Right renal cortex interstitium (tissue), 3 donors: ENCODE measurements around the gene CD276. TPM values are rescaled to one million over a fixed set of nuclear protein-coding genes. Genes with fewer than 3 reads are reported as not detected.

ENCODE experiments used
- DNase-seq, 3 donors: peaks; one replicate each; pipeline ENCODE4 v3.0.0-alpha.2; 2013; ENCODE audit warnings: low read depth in 3 of 3, low spot score in 2 of 3
- polyA plus RNA-seq, 3 donors: library from polyadenylated mRNA; unstranded; fragments of 120-200 nt; gene quantifications; one replicate each; pipeline ENCODE4 v1.2.1, GENCODE V29; 2013; ENCODE audit not compliant: insufficient read length in 3 of 3

CD276 gene
- polyA plus RNA-seq, 3 donors, result 157 to 163 (median 162) TPM

DNA sequence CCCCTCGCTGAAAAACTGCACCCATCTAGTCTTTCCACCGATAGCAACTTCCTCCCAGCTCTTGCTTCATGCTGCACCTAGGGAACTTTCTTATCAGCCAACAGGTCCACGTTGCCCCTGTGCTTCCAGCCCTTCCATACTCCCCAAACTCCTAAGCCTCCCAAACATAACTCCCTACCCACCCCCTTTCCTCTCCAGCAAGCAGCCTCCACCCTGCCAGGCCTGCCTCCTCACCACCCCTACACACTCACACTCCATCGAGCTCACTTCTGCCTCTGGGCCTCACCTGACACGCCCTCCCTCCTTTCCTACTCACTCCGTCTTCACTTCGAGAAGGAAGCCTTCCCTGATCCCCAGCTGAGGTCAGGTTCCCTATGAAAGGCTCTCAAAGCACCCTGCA, 60.9 kb downstream of the CD276 start:
- no peak for DNase-seq

DNA sequence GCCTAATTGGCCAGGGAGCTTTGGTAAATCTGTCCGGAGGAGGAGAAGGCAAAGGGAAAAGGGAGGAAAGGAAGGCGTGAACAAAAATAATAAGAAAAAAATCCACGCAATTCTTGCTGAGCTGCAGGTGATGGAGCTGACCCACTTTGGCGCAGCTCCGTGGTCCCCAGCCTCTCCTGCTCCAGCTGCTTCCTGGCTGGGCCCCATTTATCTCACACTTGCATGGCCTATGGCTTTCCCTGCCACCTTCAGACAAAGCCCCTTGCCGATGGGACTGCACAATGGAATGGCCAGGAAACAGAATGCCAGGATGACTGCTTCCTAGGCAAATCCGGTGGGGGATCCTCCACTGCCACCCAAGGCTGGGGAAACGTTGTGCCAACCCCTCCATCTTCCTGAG, 62.1 kb downstream of the CD276 start:
- no peak for DNase-seq

DNA sequence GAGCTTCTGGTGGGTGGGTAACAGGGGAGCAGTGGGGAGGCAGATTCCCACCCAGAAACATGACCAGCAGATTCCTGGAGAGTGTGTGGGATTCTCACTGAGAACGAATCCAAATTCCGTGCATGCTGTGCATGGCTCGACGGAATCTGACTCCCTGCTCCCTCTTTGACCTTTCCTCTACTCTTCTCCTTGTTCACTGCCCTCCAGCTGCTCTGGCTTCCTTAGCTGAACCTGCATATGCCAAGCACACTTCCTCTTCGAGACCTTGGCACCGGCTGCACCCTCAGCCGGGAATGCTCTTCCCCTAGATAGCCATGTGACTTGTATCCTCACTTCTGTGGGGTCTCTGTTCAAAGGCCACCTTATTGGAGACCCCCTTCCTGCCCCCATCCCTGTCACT, 62.7 kb downstream of the CD276 start:
- DNase-seq, result no peak

DNA sequence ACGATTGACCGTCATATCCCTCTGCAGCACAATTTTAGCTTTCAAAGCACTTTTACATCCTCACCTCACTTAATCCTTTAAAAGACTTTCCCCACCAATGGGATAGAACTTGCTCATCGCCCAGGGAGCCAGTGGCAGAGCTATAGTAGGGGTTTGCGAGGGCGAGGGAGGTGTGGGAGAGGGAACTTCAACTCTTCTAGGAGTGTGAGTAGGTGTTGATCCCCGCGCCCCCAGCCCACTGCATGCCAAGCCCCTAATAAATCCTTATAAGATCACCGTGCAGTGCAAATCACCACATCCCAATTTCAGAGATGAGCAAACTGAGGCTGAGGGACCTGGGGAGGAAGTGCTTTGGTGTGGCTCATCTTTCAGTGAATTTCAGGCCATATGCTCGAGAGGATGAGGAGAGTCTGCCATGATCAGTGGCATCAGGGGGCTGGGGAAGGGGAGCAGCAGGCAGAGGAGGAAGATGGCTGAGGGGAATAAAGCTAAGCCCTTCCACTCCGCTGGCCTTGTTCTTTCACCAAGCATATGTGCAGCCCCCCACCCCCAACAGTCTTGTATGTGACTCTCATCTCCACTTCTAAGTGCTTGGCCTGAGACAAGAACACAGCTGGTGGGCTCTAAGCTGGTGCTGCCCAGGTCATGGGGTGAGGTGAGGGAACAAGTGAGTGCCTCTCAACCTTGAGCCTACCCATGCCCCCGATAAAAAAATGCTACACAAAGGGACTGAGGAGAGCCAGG, 63.8 kb downstream of the CD276 start:
- no peak for DNase-seq

DNA sequence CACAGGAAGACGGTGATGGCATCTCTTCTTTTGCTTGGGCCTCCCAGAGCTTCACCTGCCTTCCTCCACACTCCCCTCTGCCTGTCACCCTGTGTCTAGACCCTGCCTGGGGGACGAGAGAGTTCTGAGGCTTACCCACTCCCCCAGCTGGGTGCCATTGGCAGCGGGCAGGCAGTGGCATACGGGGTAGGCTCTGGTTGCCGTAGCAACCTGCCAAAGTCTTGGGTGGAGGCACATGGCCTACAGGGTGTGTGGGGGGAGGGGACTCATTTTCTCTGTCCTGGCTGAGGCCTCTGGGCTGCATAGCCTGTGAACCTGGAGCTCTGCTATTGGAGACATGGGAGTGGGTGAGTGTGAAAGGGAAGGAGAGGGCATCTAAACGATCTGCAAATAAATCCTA, 64.5 kb downstream of the CD276 start:
- DNase-seq, result no peak

DNA sequence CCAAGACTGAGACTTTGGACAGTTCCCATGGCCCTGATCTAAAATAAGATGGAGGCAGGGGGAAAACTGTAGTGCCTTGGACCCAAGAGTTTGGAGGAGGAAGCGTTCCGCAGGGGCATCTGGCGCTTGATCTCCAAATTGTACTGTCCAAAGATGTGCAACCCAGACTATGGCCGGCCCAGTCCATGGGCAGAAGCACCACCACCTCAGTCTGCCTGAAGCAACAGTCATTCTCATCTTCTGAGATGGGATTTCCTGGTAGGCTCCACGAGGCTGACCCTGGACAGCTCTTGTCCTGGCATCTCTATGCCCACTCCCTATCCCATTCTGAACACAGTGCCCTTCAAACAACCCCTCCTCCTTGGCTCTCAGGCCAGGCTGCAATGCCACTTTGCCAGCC, 65.3 kb downstream of the CD276 start:
- no peak for DNase-seq

DNA sequence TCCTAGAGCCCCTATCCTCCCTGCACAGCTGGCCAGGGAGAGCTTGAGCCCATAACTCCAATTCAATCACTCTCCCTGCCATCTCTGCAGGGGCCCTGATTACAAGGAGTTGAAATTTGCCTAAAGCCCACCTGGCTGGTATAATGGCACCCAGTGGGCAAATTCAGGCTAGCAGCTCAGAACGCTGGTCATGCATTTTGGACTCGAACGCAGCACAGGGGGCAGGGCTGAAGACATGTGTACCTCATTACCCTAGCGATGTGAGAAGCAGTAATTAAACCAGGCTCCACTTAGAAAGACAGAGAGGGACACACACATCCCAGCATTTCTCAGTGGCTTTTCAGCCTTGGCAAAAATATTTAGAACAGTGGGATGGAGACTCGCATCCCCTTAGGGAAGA, 65.8 kb downstream of the CD276 start:
- no peak for DNase-seq

DNA sequence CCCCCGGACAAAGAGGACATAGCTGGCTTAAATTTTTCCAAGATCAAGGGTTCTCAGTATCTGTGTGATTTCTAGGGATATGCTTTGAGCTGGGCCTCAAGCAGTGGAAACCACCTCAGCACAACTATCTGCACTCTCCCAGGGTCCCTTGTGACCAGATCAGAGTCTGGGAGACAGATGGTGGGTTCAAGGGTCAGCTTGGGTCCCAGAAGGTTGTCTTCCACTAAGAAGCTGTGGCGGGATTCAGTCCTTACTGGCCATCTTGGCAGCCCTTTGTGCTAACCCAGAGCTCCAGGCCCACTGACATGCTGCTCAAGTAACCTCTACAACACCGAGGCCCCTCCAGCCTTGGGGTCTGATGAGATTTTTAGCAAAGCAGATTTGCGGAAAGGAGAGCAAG, 66.3 kb downstream of the CD276 start:
- DNase-seq, result no peak

DNA sequence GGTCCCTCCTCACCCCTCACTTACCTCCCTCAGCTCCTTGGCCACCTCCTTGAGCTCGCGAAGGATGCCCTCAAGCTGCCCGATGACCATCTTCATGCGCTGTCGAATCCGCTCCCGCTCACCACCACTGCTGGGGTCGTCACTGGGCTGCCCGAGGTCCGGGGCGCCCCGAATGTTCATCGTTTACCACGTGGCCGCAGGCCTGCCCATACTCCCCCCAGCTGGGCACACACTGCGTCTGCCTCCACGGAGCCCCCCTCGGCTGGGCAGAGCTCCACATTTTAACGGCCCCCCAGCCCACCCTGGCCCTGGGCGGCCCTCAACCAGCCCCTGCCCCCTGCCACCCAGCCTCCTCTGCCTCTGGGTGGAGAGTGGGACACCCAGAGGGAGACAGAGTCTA, 66.8 kb downstream of the CD276 start:
- no peak for DNase-seq

DNA sequence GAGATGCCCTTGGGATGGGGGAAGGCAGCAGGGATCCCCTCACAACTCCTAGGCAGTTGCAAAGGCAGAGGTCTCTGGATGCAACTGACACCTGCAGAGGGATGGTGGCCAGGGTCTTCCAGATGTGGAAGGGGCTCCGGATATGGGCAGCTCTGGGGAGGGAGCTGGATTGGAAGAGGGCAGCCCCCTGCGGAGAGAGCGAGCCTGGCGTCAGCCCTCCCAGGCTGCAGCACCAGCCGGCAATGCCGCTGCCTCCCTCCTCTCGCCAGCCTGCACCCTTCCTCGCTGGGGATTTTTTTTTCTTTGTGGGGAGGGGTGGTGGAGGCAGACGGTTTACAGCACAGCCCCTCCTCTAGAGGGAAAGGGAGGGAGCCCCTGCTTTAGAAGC, 67.3 kb downstream of the CD276 start:
- DNase-seq, result no peak

DNA sequence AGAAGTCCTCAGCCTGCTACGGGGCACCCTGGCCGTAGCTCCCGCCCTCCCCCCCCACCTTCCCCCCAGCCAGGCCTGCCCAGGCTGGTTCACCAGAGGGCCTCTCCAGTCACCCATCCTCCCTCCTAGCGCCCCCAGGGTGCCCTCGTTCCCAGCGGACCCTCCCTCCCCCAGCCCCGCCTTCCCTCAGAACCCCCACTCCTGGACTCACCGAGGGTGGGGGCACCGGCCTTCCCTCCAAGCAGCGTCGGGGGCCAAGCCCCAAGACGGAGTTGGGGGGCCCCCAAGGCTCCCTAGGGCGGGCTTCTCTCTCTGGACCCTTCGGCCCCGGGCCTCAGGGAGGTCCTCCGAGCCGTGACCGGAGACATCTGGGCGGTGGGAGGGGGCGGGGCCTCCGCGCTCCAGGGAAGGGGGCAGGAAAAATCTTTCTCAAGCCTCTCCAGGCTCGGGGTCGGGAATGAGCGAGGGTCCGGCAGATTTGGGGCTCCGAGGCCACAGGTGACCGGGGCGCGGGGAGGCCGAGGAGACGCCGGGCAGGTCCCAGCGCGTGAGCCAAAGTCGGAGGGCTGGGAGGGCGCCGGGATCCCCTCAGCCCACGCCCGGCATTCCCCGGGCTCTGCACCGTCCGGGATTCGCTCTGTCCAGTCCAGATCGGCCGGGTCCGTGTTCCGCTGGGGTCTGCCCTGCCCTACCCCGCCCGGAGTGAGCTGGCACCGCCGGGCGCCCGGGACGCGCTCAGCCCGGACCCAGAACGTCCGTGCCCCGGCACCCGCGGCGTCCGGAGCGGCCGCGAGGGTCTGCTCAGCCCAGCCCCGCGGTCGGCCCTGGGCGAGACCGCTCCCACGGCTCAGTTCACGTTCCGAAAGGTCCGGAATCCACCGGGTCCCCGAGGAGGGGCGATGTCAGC, 68.0 kb downstream of the CD276 start:
- DNase-seq, result no peak

DNA sequence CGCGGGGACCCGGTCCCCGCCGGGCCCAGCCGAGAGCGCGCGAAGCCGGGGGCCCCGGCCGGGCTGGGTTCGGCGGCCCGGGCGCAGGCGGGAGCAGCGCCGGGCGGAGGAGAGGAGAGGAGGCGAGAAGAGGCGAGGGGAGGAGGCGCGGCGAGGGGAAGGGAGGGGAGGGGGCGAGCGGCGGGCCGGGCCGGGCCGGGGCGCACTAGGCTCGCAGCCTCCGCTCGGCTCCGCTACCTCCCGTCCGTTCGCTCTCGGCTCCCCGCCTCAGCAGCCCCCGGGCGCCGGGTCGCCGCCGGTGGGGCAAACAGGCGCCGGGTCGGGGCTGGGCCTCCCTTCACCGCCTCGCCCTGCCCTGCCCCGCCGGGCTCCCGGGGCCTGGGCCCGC, 68.6 kb downstream of the CD276 start:
- no peak for DNase-seq

DNA sequence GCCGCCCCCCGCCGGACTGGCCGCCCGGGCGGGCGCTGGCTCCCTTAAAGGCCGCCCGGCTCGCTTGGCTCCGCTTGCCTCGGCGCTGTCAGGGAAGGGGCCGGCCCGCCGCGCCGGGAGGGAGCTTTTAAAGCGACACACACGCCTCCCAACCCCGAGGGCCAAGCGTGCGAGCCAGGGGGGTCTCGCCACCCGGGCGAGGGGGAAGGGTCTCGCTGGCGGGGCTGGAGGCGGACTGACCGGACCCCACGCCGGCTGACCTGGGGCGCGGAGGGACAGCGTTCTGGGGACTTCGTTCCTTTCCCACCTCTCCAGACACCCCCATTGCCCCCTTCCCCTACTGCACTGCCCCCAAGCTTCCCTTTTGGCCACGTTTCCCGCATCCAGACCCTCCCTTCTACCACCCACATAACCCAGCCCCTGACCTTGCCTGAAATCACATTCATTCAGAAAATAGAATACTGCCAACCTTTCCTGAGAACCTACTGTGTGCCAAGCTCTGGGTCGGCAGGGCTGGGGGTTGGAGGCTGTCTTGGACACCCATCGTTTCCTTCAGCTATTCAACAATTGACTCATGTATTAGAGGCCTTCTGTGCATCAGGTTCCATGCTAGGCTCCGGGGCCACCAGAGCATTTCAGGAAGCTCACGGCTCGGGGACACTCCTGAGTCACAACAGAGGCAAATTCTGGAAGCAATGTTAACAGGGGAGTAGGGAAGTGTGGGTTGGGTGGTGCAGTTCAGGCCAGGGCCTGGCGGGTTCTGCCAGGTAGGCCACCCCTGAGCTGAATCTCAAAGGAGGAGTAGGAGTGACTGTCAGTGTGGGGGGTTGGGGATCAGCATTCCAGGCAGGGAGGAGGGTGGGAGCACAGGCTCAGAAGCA, 69.3 kb downstream of the CD276 start, which contains the start of gene INSYN1:
TSS of gene INSYN1 (minus strand) at position 102 of the 881 bp plus-strand sequence. CDS start 2,221 bp downstream, outside the sequence.
- peak in 1 of 3 donors; percentile 35 for DNase-seq

DNA sequence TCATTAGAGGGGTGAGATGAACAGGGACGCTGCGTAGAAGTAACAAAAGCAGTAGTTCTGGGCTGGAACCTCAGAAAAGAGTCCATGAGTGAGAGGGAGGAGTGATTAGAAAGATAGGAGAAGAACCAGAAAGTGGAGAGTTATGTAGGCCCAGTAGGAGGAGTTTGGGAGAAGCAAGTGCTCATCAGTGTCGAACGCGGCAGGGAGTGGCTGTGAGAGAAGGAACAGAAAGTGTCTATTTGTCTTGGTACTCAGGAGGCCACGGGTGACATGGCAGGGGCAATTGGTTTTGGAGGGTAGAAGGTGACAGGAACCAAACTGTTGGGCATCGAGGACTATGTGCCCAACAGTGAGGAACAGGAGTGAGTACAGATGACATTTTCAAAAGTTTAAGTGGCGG, 70.3 kb downstream of the CD276 start:
- no peak for DNase-seq

DNA sequence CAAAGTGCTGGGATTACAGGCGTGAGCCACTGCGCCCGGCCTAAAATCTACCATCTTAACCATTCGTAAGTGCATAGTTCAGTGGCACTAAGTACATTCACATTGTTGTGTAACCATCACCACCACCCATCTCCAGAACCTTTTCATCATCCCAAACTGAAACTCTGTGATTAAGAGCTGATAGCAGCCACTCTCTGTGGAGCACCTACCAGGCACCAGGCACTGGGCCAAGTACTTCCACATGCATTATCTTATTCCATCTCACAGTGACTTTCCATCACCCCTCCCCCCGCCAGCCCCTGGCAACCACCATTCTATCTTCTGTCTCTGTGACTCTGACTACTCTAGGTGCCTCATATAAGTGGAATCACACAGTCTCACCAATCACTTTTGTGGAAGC, 71.3 kb downstream of the CD276 start:
- DNase-seq, result no peak

DNA sequence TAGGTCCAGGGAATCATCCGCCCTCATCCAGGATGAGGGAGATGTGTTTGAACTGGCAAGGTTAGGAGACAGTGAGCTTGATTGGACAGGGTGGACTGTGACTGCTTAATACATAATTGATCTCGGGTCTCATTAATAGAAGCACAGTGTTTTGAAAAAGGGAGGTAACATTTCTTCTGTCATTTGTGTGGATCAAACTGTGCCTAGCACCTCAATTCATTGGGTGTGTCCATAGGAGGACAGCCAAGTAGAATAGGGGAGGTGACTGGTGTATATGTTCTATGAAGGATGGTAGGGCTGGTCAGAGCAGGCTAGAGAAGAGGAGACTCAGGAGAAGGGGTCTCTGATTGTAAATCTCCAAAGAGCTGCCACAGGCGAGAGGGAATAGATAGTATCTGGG, 71.8 kb downstream of the CD276 start:
- DNase-seq, result no peak

DNA sequence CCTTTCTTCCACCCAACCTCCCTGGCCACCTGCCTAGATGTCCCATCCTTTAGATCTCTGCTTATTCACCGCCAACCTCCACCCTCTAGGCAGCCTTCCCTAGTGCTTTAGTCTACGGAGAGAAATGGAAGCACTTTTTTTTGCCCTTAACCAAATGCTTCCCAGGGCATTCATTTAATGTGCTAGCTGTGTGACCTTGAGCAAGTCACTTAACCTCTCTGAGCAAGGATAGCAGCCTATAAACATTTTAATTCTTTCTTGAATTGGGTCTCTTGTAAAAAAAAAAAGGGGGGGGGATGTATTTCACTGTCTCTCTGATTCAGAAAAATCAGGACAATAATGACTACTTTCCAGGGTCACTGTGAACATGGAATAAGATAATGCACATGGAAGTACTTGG, 72.2 kb downstream of the CD276 start:
- DNase-seq, result no peak

DNA sequence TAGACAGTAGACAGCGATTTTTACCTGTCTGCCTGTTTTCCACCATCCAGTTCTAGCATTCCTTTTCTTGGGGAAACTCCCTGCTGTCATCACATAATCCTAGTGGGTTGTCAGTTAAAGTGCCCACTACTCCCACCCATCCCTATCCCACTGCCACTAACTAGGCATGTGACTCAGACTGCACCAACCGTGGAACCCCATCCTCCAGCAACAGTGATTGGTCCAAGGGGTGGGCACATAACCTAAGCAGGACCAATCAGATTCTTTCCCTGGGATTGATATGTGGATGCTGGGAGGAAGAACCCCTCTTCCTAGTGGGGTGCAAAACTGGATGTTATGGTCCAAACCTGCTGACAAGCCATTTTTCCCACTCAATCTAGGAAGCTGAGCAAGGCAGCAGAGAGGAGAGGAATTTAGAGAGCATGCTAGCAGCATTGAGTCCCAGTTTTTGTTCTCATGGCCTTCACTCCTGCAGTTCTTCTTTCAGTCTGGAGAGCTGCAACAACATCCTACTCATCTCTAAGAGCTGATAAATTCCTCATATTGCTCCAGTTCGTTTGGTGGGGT, 72.8 kb downstream of the CD276 start:
- no peak for DNase-seq

DNA sequence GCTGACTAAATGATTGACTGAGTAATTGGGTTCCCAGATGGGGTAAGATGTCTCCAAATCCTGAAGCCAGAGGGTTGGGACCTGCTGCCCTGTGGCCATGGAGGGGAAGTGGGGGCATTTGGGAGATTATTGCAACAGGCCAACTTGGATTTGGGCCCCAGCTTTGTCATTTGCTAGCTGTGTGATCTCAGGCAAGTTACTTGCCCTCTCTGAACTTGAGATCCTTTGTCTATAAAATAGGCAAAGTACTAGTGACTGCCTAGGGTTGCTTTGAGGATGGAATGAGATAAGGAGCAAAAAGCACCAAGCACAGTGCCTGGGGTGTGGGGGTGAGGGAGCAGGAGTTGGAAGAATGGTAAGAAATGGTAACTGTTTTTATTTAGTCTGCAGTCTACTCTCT, 73.4 kb downstream of the CD276 start:
- no peak for DNase-seq

DNA sequence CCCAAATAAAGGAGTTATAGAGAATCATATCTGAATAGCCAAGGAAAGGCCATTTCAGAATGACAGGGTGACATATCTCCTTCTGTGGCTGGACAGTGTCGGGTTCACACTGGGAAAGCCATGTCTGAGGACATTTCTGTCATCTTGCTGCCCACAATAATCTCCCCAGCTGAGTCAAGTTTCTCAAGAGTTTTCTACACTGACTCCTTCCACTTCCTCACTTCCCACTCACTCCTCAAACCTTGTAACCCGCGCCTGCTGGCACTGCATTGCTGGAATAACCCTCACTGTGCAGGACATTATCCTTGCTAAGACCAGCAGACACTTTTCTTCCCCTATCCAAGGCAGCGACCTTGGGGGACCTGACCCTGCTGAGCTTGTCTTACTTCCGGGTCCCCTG, 74.3 kb downstream of the CD276 start:
- DNase-seq, result no peak
